T-helper 17 cell (primary cell): ENCODE results near the gene LY86. TPM values are rescaled to one million over a fixed set of nuclear protein-coding genes. Genes with fewer than 3 reads are reported as not detected.

Source experiments
- ATAC-seq: fragments of 150-1000 bp; cut with Tn5 transposase; 2 replicates; pipeline ENCODE4 v1.10.0; 2021; ENCODE audit warnings: mild to moderate bottlenecking, moderate library complexity
- DNase-seq, 3 donors: peaks; one replicate each; pipeline versions ENCODE4 v3.0.0 to v3.0.0-alpha.2; 2020 to 2021
- H3K9me3 ChIP-seq: one replicate; pipeline ENCODE4 v1.7.0; 2013; ENCODE audit warnings: low read length, mild to moderate bottlenecking; ENCODE audit not compliant: control insufficient read depth, poor library complexity, severe bottlenecking
- H3K27ac Mint-ChIP-seq: one replicate; pipeline ENCODE4 v1.8.0; 2022; ENCODE audit warnings: mild to moderate bottlenecking, moderate library complexity, mixed read lengths
- H3K27me3 Mint-ChIP-seq: one replicate; pipeline ENCODE4 v1.8.0; 2022; ENCODE audit warnings: mixed read lengths
- H3K36me3 Mint-ChIP-seq: one replicate; pipeline ENCODE4 v1.8.0; 2022; ENCODE audit warnings: low read depth, mixed read lengths
- H3K4me1 Mint-ChIP-seq: one replicate; pipeline ENCODE4 v1.8.0; 2022; ENCODE audit warnings: mild to moderate bottlenecking, mixed read lengths
- H3K4me3 Mint-ChIP-seq: one replicate; pipeline ENCODE4 v1.8.0; 2022; ENCODE audit warnings: mild to moderate bottlenecking, moderate library complexity, mixed read lengths
- total RNA-seq, 4 donors: library from RNA in 2 of 4; stranded (reverse) in 2 of 4; gene quantifications; one replicate each; pipeline ENCODE4 v1.2.3 and lab custom pipeline; 2022 to 2026

Gene LY86
- total RNA-seq, 2 donors from 2014 or later = 0.73 to 1.6 TPM

DNA sequence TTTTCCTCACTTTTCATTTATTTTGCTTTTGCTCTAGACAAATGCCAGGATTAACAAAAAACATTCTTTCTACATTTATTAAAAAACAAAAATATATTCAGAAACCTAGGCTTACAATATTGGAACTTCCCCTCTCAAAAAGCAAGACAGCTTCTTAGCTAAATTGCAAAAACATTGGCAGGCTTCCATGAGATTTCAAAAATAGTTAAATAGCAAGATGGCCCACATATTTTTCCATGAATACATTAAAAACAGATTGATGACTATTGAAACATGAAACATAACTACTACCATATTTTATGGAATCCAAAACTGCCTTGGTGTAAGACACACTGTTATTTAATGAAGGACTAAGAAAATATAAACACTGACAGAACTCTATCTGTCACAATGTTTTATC lies 92.0 kb downstream of the LY86 start:
- H3K9me3 ChIP-seq = no peaks in the 10 kb centered on the region
- no peak for DNase-seq
- no peak overlapping the region for H3K4me3 Mint-ChIP-seq
- ATAC-seq = no peak
- H3K36me3 Mint-ChIP-seq = peaks cover 3% of the 10 kb centered on the region
- no peak overlapping the region for H3K27ac Mint-ChIP-seq
- peaks cover 24% of the 10 kb centered on the region for H3K27me3 Mint-ChIP-seq
- peaks cover 17% of the 10 kb centered on the region for H3K4me1 Mint-ChIP-seq

DNA sequence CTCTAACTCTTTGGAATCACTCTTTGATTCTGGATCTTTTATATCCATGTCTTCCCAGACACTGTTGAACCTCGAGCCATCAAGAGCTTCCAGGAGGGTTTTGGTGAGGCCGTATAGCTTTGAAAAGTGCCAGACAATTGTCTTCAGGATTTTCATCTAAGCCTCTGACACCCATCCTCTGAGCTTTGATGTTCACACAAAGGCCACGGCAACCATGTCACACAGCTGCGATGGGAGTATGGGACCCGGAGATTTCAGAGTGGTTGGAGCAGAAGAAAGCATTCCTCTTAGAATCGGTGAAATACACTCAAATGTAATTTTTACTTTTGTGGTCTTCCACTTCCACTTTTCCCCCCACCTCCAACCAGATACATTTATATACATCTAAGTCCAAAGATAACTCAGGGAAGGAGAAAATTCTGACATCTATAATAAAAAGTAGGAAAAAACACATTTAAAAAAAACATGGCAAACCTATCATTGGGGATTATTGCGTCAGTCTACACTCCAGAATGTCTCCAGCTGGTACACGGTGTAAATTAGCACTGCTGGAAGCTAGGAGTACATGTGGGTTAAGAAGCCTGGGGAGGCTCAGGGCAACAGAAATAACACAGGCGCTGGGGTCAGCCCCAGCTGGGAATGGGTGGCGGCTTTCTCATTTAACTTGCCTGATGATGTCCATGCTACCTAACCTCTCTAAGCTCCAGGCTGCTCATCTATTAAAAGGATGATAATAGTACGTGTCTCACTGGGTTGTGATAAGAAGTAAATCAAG lies 92.7 kb downstream of the LY86 start:
- no peak overlapping the region for H3K4me3 Mint-ChIP-seq
- H3K36me3 Mint-ChIP-seq = peaks cover 3% of the 10 kb centered on the region
- H3K9me3 ChIP-seq = no peaks in the 10 kb centered on the region
- DNase-seq (no peak), ATAC-seq (no peak)
- H3K4me1 Mint-ChIP-seq = peaks cover 17% of the 10 kb centered on the region
- peaks cover 26% of the 10 kb centered on the region for H3K27me3 Mint-ChIP-seq
- no peak overlapping the region for H3K27ac Mint-ChIP-seq

DNA sequence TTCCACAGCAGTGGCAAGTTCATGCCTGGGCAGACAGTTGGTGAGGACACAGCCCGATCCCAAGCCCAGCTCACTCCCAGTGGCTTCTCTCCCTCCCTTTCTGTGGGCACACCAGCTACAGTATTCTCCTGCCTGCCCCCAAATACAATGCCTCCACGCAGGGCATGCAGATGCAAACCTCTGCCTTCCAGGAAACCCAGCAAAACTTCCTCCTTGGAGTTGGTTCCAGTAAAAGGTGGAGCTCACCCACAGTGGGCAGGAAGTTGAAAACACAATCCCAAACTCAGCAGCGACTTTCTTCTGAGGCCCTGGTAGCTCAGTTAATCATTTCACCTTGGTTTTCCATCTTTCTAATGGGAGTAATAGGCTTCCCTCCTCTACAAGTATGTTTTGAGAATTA lies 93.7 kb downstream of the LY86 start:
- DNase-seq (no peak), ATAC-seq (no peak)
- Mint-ChIP-seq H3K36me3 (peaks cover 3% of the 10 kb centered on the region), H3K4me3 (no peak overlapping the region), H3K27ac (no peak overlapping the region), H3K4me1 (peaks cover 12% of the 10 kb centered on the region), H3K27me3 (peaks cover 26% of the 10 kb centered on the region)
- no peaks in the 10 kb centered on the region for H3K9me3 ChIP-seq

DNA sequence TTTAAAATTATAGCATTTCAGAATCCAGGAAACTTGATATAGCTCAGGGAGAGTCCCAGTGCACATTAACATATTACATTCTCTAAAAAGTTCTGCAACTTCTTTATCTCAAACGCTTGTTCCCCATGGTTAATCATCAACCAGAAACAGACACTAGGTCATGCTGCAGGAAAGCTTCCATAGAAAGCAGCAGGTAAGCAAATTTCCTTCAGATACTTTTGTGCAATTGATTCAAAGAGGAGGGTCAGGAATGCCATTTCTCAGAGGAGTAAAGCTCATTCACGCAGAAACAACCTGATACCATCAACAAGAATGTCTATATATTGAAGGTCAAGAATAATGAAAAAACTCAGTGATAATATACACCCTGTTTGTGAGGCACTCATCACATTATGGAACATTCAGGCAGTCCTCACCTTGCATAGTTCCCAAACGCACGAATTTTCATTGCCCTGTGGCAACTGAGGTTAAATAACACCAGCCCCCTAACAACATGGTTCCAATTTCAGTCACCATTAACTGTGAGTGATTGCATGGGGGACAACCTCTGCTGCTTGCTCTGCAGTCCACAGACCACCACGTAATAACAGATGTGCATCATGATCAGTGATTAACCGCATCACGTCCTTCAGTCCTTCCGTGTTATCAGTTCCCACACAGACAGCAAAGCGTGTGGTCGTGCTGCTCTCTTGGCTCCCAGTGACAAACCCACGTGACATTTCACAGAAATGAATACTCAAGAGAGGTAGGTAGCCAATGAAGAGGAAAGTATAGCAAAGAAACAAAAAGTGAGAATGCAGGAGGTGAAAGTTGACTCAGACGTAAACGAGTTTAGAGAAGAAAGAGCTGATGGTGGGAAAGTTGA lies 95.7 kb downstream of the LY86 start:
- no peaks in the 10 kb centered on the region for H3K9me3 ChIP-seq
- peaks cover 20% of the 10 kb centered on the region for H3K27me3 Mint-ChIP-seq
- peaks cover 14% of the 10 kb centered on the region for H3K4me1 Mint-ChIP-seq
- H3K4me3 Mint-ChIP-seq = no peak overlapping the region
- H3K36me3 Mint-ChIP-seq = peaks cover 3% of the 10 kb centered on the region
- DNase-seq (no peak), ATAC-seq (peak; percentile 21)
- H3K27ac Mint-ChIP-seq = no peak overlapping the region

DNA sequence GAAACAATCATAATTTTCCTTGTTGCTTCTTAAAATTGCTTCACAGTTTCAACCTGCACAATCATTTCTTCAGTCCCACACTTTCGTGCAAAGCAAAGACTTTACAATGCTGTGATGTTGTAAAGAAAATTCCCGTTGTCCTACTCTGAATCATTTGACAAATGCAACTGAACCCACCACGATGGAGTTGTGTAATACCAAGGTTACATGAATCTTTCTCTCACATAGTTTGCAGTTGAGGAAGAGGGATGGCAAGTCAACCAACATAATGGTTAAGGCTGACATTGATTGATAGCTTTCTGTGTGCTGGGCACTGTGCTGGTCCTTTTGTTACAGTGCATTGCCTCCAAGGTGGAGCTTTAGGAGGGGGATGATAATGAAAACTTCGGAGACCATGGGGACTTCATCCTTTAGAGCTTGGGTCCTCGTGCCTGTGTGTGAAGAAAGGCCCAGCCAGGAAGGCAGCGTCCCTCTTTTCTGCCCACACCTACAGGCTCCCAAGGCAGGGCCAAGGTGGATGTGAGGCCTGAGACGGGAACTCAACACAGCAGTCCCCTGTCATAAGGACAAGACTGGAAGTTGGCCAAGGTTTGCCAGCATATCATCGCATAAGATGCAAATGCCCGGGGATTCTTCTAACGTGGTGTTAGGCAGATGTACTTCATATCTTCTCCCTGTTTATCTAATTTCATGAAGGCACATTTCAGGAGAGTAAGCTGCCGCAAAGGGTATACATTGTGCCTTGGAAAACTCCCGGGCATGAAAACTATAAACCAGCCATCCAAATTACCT lies 96.9 kb downstream of the LY86 start:
- Mint-ChIP-seq H3K36me3 (peaks cover 3% of the 10 kb centered on the region), H3K4me3 (no peak overlapping the region), H3K27ac (no peak overlapping the region), H3K27me3 (peaks cover 26% of the 10 kb centered on the region), H3K4me1 (peaks cover 14% of the 10 kb centered on the region)
- DNase-seq (no peak), ATAC-seq (no peak)
- no peaks in the 10 kb centered on the region for H3K9me3 ChIP-seq

DNA sequence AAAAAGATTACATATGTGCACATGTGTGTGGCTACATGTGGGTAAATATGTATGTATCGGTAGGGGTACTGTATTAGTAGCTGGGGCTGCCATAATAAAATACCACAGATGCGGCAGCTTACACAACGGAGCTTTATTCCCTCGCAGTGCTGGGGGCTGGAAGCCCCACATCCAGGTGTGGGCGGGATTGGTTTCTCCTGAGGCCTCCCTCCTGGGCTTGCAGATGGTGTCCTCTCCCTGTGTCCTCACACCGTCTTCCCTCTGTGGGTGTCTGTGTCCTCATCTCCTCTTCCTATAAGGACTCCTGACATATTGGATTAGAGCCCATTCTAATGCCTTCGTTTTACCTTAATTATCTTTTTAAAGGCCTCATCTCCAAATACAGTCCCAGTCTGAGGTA lies 97.7 kb downstream of the LY86 start:
- H3K4me3 Mint-ChIP-seq = no peak overlapping the region
- peaks cover 4% of the 10 kb centered on the region for H3K9me3 ChIP-seq
- peaks cover 3% of the 10 kb centered on the region for H3K36me3 Mint-ChIP-seq
- H3K27me3 Mint-ChIP-seq = peaks cover 28% of the 10 kb centered on the region
- no peak overlapping the region for H3K27ac Mint-ChIP-seq
- ATAC-seq (no peak), DNase-seq (no peak)
- H3K4me1 Mint-ChIP-seq = peaks cover 14% of the 10 kb centered on the region

DNA sequence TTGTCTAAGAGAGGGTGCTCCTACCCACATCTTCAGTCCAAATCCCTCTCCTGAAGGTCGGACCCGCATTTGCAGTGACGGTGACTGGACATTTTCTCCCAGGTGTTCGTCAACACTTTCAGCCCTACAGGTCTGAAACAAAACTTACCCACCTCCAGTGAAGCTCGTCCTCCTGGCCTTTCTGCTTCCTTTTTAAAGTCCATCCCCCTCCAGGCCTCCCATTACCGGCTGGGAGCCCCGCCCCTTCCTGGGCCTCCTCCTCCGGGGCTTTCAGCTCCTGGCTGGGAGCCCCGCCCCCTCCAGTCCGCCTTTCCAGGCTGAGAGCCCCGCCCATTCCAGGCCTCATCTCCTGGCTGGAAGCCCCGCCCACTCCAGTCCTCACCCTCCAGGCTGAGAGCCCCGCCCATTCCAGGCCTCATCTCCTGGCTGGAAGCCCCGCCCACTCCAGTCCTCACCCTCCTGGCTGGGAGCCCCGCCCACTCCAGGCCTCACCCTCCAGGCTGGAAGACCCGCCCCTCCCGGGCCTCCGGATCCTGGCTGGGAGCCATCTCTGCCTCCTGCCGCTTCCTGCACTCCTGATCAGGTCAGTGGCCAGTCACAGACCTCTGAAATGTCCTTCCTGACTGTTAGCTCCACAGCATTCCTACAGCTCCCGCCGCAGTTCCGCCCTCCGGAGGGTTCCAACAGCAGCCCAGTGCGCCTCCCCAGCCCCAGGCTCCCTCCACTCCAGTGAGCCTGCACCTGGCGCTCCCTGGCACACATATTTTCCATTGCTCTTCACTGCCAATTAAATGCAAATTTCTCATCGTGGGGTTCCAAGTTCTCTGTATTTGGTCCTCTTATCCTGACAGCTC lies 98.5 kb downstream of the LY86 start:
- no peak overlapping the region for H3K27ac Mint-ChIP-seq
- peaks cover 6% of the 10 kb centered on the region for H3K9me3 ChIP-seq
- peaks cover 14% of the 10 kb centered on the region for H3K4me1 Mint-ChIP-seq
- peaks cover 30% of the 10 kb centered on the region for H3K27me3 Mint-ChIP-seq
- no peak overlapping the region for H3K4me3 Mint-ChIP-seq
- peaks cover 3% of the 10 kb centered on the region for H3K36me3 Mint-ChIP-seq
- ATAC-seq (no peak), DNase-seq (no peak)

DNA sequence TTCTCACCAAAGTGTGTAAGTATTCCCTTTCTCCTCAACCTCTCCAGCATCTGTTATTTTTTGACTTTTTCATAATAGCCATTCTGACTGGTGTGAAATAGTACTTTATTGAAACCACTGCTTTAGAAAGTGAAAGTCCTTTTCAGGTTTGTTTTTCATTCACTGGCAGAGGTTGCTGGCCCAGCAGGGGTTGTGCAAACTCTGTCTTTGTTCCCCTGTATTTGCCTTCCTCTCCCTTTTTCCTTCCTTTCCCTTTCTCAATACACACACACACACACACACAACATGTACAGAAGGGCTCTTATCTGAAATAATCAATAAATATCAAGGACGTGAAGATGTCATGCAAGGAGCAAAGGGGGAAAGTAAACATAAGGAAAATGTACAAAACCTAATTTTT lies 99.8 kb downstream of the LY86 start:
- H3K9me3 ChIP-seq = peaks cover 6% of the 10 kb centered on the region
- DNase-seq = no peak
- no peak overlapping the region for H3K4me3 Mint-ChIP-seq
- no peak for ATAC-seq
- H3K27me3 Mint-ChIP-seq = peaks cover 37% of the 10 kb centered on the region
- no peak overlapping the region for H3K27ac Mint-ChIP-seq
- H3K4me1 Mint-ChIP-seq = peaks cover 7% of the 10 kb centered on the region
- H3K36me3 Mint-ChIP-seq = no peaks in the 10 kb centered on the region

DNA sequence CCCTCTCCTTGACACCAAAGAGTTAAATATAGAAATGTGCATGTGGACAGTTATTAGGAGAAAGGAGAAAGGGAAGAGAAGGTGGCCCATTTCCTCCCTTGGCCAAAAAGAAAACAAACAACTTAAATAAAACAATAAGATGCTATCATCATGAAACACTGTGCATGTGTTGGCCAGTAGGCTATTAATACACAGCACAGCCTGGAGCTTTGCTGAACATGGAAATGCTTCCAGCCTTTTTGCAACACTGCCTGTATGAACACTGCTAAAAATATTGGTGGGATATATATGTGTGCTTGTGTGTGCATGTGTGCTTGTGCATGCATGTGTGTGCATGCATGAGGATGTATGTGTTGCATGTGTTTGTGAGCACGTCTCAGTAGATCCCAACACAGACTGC lies 100.4 kb downstream of the LY86 start:
- DNase-seq = no peak
- peaks cover 7% of the 10 kb centered on the region for H3K4me1 Mint-ChIP-seq

DNA sequence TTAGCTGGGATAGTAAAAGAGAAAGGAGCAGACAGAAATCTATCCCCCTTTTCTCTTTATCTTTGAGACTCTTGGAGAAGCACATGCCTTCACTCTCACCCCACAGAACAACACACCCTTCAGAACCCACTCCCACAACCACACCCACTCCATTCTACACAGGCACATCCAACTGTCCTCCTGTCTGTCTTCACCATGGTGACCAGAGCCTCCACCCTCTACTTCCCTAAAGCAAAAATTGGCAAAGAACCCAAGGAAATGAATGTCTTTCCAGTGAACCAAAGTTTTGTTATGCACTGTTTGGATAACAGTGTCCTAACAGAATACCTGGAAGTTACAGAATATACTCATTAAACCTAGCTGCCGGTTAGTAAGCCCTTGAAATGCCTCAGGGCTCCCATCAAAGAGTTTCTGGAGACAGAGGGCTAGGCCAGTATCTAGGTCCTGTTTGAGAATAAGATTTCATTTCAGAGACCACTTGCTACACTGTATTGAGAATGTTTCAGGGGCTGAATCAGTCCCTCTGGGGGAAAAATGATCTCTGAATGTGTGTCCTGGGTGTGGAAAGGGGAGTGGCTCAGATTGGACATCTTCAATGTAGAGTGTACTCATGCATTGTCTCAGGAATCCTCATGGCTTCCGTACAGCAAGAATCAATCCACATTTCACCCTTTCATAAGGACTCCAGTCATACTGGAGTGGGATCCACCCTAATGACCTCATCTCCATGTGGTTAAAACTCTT lies 101.1 kb downstream of the LY86 start:
- peaks cover 39% of the 10 kb centered on the region for H3K27me3 Mint-ChIP-seq
- ATAC-seq = no peak
- no peak for DNase-seq
- no peak overlapping the region for H3K27ac Mint-ChIP-seq
- no peak overlapping the region for H3K4me3 Mint-ChIP-seq
- no peaks in the 10 kb centered on the region for H3K36me3 Mint-ChIP-seq
- H3K9me3 ChIP-seq = peaks cover 6% of the 10 kb centered on the region
- peaks cover 3% of the 10 kb centered on the region for H3K4me1 Mint-ChIP-seq

More for the DNA sequence above, 100.4 kb downstream of the LY86 start:
- peaks cover 33% of the 10 kb centered on the region for H3K27me3 Mint-ChIP-seq
- peaks cover 6% of the 10 kb centered on the region for H3K9me3 ChIP-seq
- no peaks in the 10 kb centered on the region for H3K36me3 Mint-ChIP-seq
- no peak overlapping the region for H3K27ac Mint-ChIP-seq
- H3K4me3 Mint-ChIP-seq = no peak overlapping the region
- no peak for ATAC-seq

DNA sequence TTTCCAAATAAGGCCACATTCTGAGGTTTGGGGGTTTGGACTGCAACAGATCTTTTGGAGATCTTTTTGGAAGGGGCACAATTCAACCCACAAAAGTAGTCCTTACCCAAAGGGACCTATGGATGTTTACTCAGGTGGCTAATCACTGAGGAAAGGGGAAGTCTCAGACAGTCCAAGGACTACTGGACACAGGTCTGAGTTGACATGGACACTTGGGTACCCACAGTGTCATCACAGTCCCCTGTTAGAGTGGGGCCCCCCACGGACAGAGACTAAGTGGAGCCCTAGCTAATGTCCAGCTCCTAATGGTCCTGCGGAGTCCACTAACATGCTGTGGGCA lies 101.6 kb downstream of the LY86 start:
- no peaks in the 10 kb centered on the region for H3K36me3 Mint-ChIP-seq

DNA sequence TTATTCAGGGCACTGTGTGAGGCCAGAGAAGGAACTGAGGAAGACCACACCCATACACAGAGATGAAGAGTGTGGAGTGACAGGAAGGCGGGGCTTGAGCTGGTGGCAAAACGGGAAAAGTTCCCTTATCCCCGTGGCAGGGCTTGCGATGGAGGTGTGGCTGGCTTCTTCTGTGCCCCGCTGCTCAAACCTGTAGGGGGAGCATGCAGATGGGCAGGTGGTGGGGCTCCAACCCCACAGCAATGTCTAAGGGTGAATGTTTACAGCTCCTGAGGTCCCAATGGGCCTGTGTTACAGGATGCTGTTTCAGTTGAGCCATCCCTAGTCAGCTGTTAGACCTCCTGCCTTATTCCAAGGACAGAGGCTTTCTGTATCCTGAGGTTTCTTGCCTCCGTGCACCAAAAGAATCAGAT lies 105.9 kb downstream of the LY86 start:
- no peak overlapping the region for H3K27ac Mint-ChIP-seq
- ATAC-seq = no peak

More for the DNA sequence above, 101.6 kb downstream of the LY86 start:
- Mint-ChIP-seq H3K27me3 (peaks cover 43% of the 10 kb centered on the region), H3K4me3 (no peak overlapping the region), H3K4me1 (peaks cover 2% of the 10 kb centered on the region), H3K27ac (no peak overlapping the region)
- DNase-seq = no peak
- no peak for ATAC-seq
- peaks cover 6% of the 10 kb centered on the region for H3K9me3 ChIP-seq

More for the DNA sequence above, 105.9 kb downstream of the LY86 start:
- no peak for DNase-seq
- H3K9me3 ChIP-seq = peaks cover 6% of the 10 kb centered on the region
- no peak overlapping the region for H3K4me3 Mint-ChIP-seq
- peaks cover 2% of the 10 kb centered on the region for H3K4me1 Mint-ChIP-seq
- H3K27me3 Mint-ChIP-seq = peaks cover 46% of the 10 kb centered on the region
- no peaks in the 10 kb centered on the region for H3K36me3 Mint-ChIP-seq
